PC-3 (cell line): ENCODE data around the gene SH3D19.

Experiments used
- CTCF ChIP-seq: fragments of 300-600 bp; sonication (generic); conservative IDR thresholded peaks from 2 replicates; pipeline ENCODE4 v1.5.1; 2017; ENCODE audit warnings: antibody characterized with exemption, low read depth, mild to moderate bottlenecking, low read length
- EZH2 ChIP-seq: fragments of 300-600 bp; sonication (generic); IDR thresholded peaks from one replicate; pipeline ENCODE4 v1.6.1; 2017; ENCODE audit warnings: antibody characterized with exemption, mild to moderate bottlenecking, low read length; ENCODE audit not compliant: unreplicated experiment
- EZH2phosphoT487 ChIP-seq: fragments of 300-600 bp; sonication (generic); IDR thresholded peaks from 2 replicates; pipeline ENCODE4 v1.6.1; 2018; ENCODE audit warnings: mild to moderate bottlenecking, antibody characterized with exemption, low read length, borderline replicate concordance

- TF ChIP-seq CTCF (no peak), EZH2 (no peak), EZH2phosphoT487 (no peak)
Observed at GRCh38 chr4:151107063-151107462, 218.3 kb downstream of the SH3D19 start.
